Activated CD8-positive, alpha-beta T cell treated with anti-CD3 and anti-CD28 coated beads, Interleukin-2, amount 10 ng/mL, durations not matched to agents 7 days and 5 days (primary cell): Measurements from ENCODE around the gene SHBG. TPM values are rescaled to one million over a fixed set of nuclear protein-coding genes. Genes with fewer than 3 reads are reported as not detected.

ENCODE experiments used
- ATAC-seq: fragments of 150-1000 bp; cut with Tn5 transposase; one replicate; pipeline ENCODE4 v1.10.0; 2021; ENCODE audit warnings: moderate library complexity
- CTCF ChIA-PET: fragments of 350-600 bp; sonication (Branson Sonifier 250); formaldehyde crosslinking; loops from one replicate; lab custom pipeline; 2021; ENCODE audit warnings: antibody characterized with exemption; lab: Charles Lee
- POLR2A ChIA-PET: fragments of 350-600 bp; sonication (Branson Sonifier 250); formaldehyde crosslinking; loops from one replicate; lab custom pipeline; 2021; ENCODE audit warnings: antibody characterized with exemption; lab: Charles Lee
- DNase-seq: peaks from one replicate; pipeline ENCODE4 v3.0.0-alpha.2; 2020
- H3K27ac Mint-ChIP-seq: one replicate; pipeline ENCODE4 v1.8.0; 2021; ENCODE audit warnings: mild to moderate bottlenecking, mixed read lengths
- H3K27me3 Mint-ChIP-seq: one replicate; pipeline ENCODE4 v1.8.0; 2021; ENCODE audit warnings: low read depth, mixed read lengths
- H3K36me3 Mint-ChIP-seq: one replicate; pipeline ENCODE4 v1.8.0; 2021; ENCODE audit warnings: low read depth, mixed read lengths
- H3K4me1 Mint-ChIP-seq: one replicate; pipeline ENCODE4 v1.8.0; 2021; ENCODE audit warnings: low read depth, mixed read lengths
- H3K4me3 Mint-ChIP-seq: one replicate; pipeline ENCODE4 v1.8.0; 2021; ENCODE audit warnings: mild to moderate bottlenecking, mixed read lengths
- H3K9me3 Mint-ChIP-seq: one replicate; pipeline ENCODE4 v1.8.0; 2022; ENCODE audit warnings: mixed read lengths; ENCODE audit not compliant: insufficient read depth
- total RNA-seq, 2 experiments: library from RNA; stranded (reverse); gene quantifications; one replicate each; pipeline ENCODE4 v1.2.3, GENCODE V29; 2021

SHBG gene
- total RNA-seq, 2 experiments from 2014 or later = not detected

DNA sequence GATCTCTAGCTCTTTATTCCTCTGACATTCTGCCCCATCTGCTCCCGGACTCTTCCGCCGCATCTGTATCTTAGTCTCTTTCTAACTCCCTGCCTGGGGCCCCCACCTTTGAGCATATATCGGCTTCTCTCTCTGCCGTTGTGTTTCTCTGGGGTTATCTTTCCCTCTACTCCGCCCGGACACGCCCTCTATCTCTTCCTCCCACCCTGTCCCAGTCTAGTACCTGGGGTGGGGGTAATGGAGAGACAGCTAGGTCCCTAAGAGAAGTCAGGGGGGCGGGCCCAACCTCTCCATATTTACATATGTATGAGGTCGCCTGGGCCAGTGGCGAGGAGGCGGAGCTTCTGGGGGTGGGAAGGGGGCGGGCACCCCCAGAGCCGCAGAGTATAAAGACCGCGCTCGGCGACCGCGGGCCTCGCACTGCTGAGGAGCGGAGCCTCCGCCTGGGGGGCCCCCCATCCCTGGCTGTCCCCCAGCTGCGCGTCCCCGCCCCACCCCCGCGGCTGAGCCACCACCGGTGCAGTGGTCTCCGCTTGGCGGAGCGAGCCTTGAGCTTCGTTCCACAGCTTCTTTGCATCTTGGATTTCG lies 20.7 kb downstream of the SHBG start, which contains the start of gene ATP1B2:
Gene ATP1B2, plus strand, starts transcription at position 418 of the 588 bp plus-strand sequence. CDS start 593 bp downstream, outside the sequence.
- ChIA-PET POLR2A (interaction anchor here (0.6 to 3.5 kb wide), 5 partner anchors 9 to 77 kb away, joined by 3 to 23 read pairs (median 3); partner anchors contain the start of genes SAT2, TP53 and WRAP53), CTCF (interaction anchor here (0.8 to 2.0 kb wide), 6 partner anchors 18 to 38 kb away, joined by 3 to 8 read pairs (median 4); partner anchors contain the start of genes SAT2 and TP53)
- Mint-ChIP-seq H3K4me1 (peaks cover 12% of the 10 kb centered on the region), H3K27me3 (peaks cover 52% of the 10 kb centered on the region), H3K4me3 (peak within 1 kb of the TSS; percentile 66), H3K27ac (no peak within 1 kb of the TSS), H3K36me3 (no peaks in the 10 kb centered on the region), H3K9me3 (no peaks in the 10 kb centered on the region)
- peak; percentile 77 for DNase-seq
- peak; percentile 88 for ATAC-seq

- H3K27me3 Mint-ChIP-seq = peaks cover 51% of the 10 kb centered on the region
- ChIA-PET CTCF (interaction anchor here (0.8 to 2.0 kb wide), 5 partner anchors 19 to 38 kb away, joined by 3 to 8 read pairs (median 4); partner anchors contain the start of gene TP53), POLR2A (interaction anchor here (0.6 to 3.5 kb wide), 6 partner anchors 9 to 182 kb away, joined by 3 to 23 read pairs (median 3); partner anchors contain the start of genes SAT2, TP53 and WRAP53)
- ATAC-seq = no peak
- H3K27ac Mint-ChIP-seq = no peak overlapping the region
- H3K36me3 Mint-ChIP-seq = no peaks in the 10 kb centered on the region
- peaks cover 12% of the 10 kb centered on the region for H3K4me1 Mint-ChIP-seq
- DNase-seq = no peak
- peak overlapping the region; percentile 54 for H3K4me3 Mint-ChIP-seq
- no peaks in the 10 kb centered on the region for H3K9me3 Mint-ChIP-seq
Observed at GRCh38 chr17:7651097-7651664, 21.2 kb downstream of the SHBG start.

- ChIA-PET POLR2A (interaction anchor here (0.7 to 3.5 kb wide), 4 partner anchors 19 to 181 kb away, joined by 3 to 23 read pairs (median 3); partner anchors contain the start of genes TP53 and WRAP53), CTCF (interaction anchor here (0.6 to 2.0 kb wide), 5 partner anchors 19 to 137 kb away, joined by 3 to 8 read pairs (median 4); partner anchors contain the start of gene TP53)
- H3K4me3 Mint-ChIP-seq = no peak overlapping the region
Observed at GRCh38 chr17:7651665-7652387, 21.9 kb downstream of the SHBG start.

DNA sequence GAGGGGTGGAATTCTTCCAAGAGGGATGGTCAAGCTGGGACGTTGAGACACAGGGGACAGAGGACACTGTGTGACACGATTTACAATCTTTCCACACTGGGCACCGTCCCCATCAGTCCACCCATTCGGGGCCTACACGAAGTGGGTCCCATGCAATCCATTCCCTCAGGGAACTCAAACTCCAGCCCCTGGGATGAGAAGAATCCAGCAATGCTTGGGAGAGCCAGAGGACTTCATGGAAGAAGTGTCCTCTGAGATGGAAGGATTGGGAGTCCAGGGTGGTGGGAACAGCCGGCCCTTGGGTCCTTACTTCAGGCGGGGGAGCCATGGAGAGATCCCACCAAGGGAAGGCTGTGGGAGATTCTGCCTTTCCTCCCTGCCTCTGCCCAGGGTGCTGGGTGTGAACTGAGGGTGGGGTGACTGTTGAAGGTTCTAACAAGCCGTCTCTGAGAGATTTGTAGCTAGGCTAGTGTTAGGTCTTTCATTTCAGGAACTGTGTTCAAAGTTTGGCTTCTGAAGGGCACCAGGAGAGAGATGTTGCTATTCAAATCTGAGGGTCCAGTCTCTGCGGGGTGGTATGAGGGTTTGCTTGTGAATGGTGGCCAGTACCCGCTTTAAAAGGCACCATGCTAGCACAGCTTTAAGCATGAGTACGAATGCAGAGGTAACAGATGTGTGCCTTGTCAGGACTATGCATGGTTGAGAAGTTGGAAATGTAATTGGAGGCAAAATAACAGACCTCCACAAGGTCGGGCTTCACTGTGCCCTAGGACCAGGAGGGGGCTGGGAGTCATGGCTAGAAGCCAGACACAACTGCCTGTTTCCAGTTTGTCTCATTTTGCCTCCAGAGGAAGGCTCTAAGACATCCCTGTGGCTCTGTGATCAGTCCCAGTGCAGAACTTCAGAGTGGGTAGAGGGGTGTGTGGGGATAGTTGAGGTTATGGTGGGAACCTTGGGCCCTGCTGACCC lies 22.7 kb downstream of the SHBG start:
- CTCF ChIA-PET = interaction anchor here (0.6 kb wide), 1 partner anchor 138 kb away, joined by 3 read pairs; no protein-coding TSS in a partner anchor
- no peaks in the 10 kb centered on the region for H3K36me3 Mint-ChIP-seq
- H3K4me1 Mint-ChIP-seq = peaks cover 12% of the 10 kb centered on the region
- H3K27ac Mint-ChIP-seq = no peak overlapping the region
- peaks cover 48% of the 10 kb centered on the region for H3K27me3 Mint-ChIP-seq
- no peak overlapping the region for H3K4me3 Mint-ChIP-seq
- H3K9me3 Mint-ChIP-seq = no peaks in the 10 kb centered on the region
- POLR2A ChIA-PET = interaction anchor here (1.6 to 3.5 kb wide), 2 partner anchors 34 kb away, joined by 7 to 23 read pairs; partner anchors contain the start of genes TP53 and WRAP53
- DNase-seq = no peak
- no peak for ATAC-seq

More at GRCh38 chr17:7651665-7652387, 21.9 kb downstream of the SHBG start:
- Mint-ChIP-seq H3K4me1 (peaks cover 12% of the 10 kb centered on the region), H3K27me3 (peaks cover 48% of the 10 kb centered on the region), H3K27ac (no peak overlapping the region), H3K36me3 (no peaks in the 10 kb centered on the region), H3K9me3 (no peaks in the 10 kb centered on the region)
- DNase-seq (no peak), ATAC-seq (no peak)

GRCh38 chr17:7654832-7655540 lies 25.1 kb downstream of the SHBG start:
- POLR2A ChIA-PET = interaction anchor here (1.1 to 1.6 kb wide), 2 partner anchors 31 to 32 kb away, joined by 3 to 7 read pairs; partner anchors contain the start of gene TP53

DNA sequence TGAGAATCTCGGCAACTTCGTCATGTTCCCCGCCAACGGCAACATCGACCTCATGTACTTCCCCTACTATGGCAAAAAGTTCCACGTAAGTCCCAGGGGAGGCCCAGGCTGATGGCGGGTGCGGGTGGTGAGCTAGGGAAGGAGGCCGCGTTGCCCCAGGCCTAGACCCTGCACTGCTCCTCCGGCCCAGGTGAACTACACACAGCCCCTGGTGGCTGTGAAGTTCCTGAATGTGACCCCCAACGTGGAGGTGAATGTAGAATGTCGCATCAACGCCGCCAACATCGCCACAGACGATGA lies 25.6 kb downstream of the SHBG start:
- POLR2A ChIA-PET = interaction anchor here (1.1 kb wide), 1 partner anchor 31 kb away, joined by 3 read pairs; no protein-coding TSS in a partner anchor
- peaks cover 6% of the 10 kb centered on the region for H3K4me1 Mint-ChIP-seq
- no peak for ATAC-seq
- H3K27me3 Mint-ChIP-seq = peaks cover 32% of the 10 kb centered on the region
- H3K27ac Mint-ChIP-seq = no peak overlapping the region
- no peak for DNase-seq
- CTCF ChIA-PET = no interaction called here
- H3K4me3 Mint-ChIP-seq = no peak overlapping the region
- no peaks in the 10 kb centered on the region for H3K9me3 Mint-ChIP-seq
- H3K36me3 Mint-ChIP-seq = no peaks in the 10 kb centered on the region

More at GRCh38 chr17:7654832-7655540, 25.1 kb downstream of the SHBG start:
- CTCF ChIA-PET = interaction anchor here (1.0 kb wide), 1 partner anchor 32 kb away, joined by 3 read pairs; the partner anchor contains the start of gene TP53
- DNase-seq (no peak), ATAC-seq (no peak)
- Mint-ChIP-seq H3K4me3 (no peak overlapping the region), H3K27me3 (peaks cover 37% of the 10 kb centered on the region), H3K4me1 (peaks cover 11% of the 10 kb centered on the region), H3K9me3 (no peaks in the 10 kb centered on the region), H3K36me3 (no peaks in the 10 kb centered on the region), H3K27ac (no peak overlapping the region)

DNA sequence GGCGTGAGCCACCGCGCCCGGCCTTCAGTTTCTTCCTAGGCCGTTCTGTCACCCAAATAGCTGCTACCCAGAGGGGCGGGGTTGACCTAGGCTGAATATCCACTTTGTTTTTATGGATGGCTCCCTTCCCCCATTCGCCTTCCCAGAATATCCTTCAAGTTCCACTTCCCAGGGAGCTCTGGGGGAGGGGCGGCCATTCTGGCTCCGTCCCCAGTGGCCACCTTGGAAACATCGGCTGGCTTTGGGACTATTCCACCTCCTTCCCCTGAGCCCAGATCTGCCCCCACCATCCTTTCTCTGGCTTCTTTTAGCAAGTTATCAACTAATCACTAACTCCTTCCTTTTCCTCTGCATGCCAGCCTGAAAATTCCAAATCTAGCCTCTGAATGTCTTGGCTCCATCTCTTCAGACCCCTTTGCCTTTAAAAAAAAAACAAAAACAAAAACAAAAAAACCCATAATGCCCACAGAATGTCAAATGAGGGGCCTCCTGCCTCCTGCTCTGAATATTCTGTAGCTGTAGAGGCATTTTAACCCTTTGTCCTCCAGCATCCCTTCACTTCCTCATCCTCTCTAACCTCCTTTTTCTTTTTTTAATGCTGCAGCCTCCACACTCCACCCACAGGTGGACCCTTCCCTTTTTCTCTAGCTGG lies 27.1 kb downstream of the SHBG start:
- H3K27ac Mint-ChIP-seq = no peak overlapping the region
- CTCF ChIA-PET = interaction anchor here (1.0 to 1.7 kb wide), 2 partner anchors 16 to 24 kb away, joined by 3 to 5 read pairs; no protein-coding TSS in a partner anchor
- no peaks in the 10 kb centered on the region for H3K4me1 Mint-ChIP-seq
- H3K9me3 Mint-ChIP-seq = no peaks in the 10 kb centered on the region
- POLR2A ChIA-PET = interaction anchor here (1.3 kb wide), 1 partner anchor 30 kb away, joined by 3 read pairs; the partner anchor contains the start of gene TP53
- H3K36me3 Mint-ChIP-seq = no peaks in the 10 kb centered on the region
- no peak overlapping the region for H3K4me3 Mint-ChIP-seq
- ATAC-seq (no peak), DNase-seq (no peak)
- peaks cover 21% of the 10 kb centered on the region for H3K27me3 Mint-ChIP-seq

- no peaks in the 10 kb centered on the region for H3K27me3 Mint-ChIP-seq
- no peak for DNase-seq
- ChIA-PET CTCF (interaction anchor here (0.6 to 1.5 kb wide), 3 partner anchors 20 to 115 kb away, joined by 3 to 10 read pairs (median 3); partner anchors contain the start of genes TP53 and WRAP53), POLR2A (interaction anchor here (0.6 to 2.9 kb wide), 3 partner anchors 19 to 106 kb away, joined by 4 to 10 read pairs (median 4); partner anchors contain the start of gene TP53)
- H3K36me3 Mint-ChIP-seq = peaks cover 26% of the 10 kb centered on the region
- no peaks in the 10 kb centered on the region for H3K4me1 Mint-ChIP-seq
- H3K27ac Mint-ChIP-seq = no peak overlapping the region
- ATAC-seq = no peak
- no peak overlapping the region for H3K4me3 Mint-ChIP-seq
- H3K9me3 Mint-ChIP-seq = no peaks in the 10 kb centered on the region
Observed at GRCh38 chr17:7667656-7668406, 37.9 kb downstream of the SHBG start.

GRCh38 chr17:7668482-7668881 lies 38.5 kb downstream of the SHBG start:
- H3K9me3 Mint-ChIP-seq = peaks cover 4% of the 10 kb centered on the region
- H3K4me3 Mint-ChIP-seq = no peak overlapping the region
- no peaks in the 10 kb centered on the region for H3K4me1 Mint-ChIP-seq
- H3K36me3 Mint-ChIP-seq = peaks cover 32% of the 10 kb centered on the region
- ATAC-seq (no peak), DNase-seq (no peak)
- H3K27ac Mint-ChIP-seq = no peak overlapping the region
- CTCF ChIA-PET = no interaction called here
- POLR2A ChIA-PET = interaction anchor here (2.9 kb wide), 1 partner anchor 18 kb away, joined by 10 read pairs; the partner anchor contains the start of gene TP53
- no peaks in the 10 kb centered on the region for H3K27me3 Mint-ChIP-seq
